SK-N-SH (cell line): ENCODE data around the gene IMMT. TPM values are rescaled to one million over a fixed set of nuclear protein-coding genes. Genes with fewer than 3 reads are reported as not detected.

Experiments
- CTCF ChIA-PET: fragments of 300-600, 350-600 bp; formaldehyde crosslinking; extraction: SDS; loops from one replicate; lab custom pipeline; 2021; lab: Yijun Ruan, JAX
- POLR2A ChIA-PET: fragments of 350-600 bp; sonication (Branson Sonifier 250); formaldehyde crosslinking; extraction: SDS; loops from one replicate; lab custom pipeline; 2020; ENCODE audit warnings: antibody characterized with exemption, inconsistent platforms; lab: Yijun Ruan, JAX
- DNase-seq: peaks from one replicate; pipeline ENCODE4 v3.0.0; 2012
- H2AFZ ChIP-seq: fragments of 200-600 bp; sonication (generic); 2 replicates; pipeline ENCODE4 v1.8.1; 2016; ENCODE audit warnings: antibody characterized with exemption, mild to moderate bottlenecking, low read depth
- H3F3A ChIP-seq: fragments of 200-600 bp; sonication (generic); replicated peaks from 2 replicates; pipeline ENCODE3; 2016; ENCODE audit warnings: antibody characterized with exemption, mild to moderate bottlenecking; ENCODE audit not compliant: insufficient read depth
- H3K27ac ChIP-seq, 2 experiments: fragments of 200-500 bp in 1 of 2; fragments of 200-600 bp in 1 of 2; sonication (Bioruptor generic) in 1 of 2; sonication (generic), shearing (Covaris generic) in 1 of 2; 2 replicates each; pipeline versions ENCODE4 v1.5.1 to v1.6.1; 2014 to 2016; ENCODE audit warnings: low read depth in 2 of 2, inconsistent platforms in 1 of 2, low read length in 1 of 2, mild to moderate bottlenecking in 1 of 2, mixed read lengths in 1 of 2
- H3K27me3 ChIP-seq: fragments of 200-600 bp; sonication (generic), shearing (Covaris generic); 2 replicates; pipeline ENCODE4 v1.6.1; 2016; ENCODE audit warnings: mixed run types; ENCODE audit not compliant: insufficient read depth
- H3K36me3 ChIP-seq, 2 experiments: fragments of 200-500 bp in 1 of 2; fragments of 200-600 bp in 1 of 2; sonication (Bioruptor generic) in 1 of 2; sonication (generic) in 1 of 2; replicated peaks in 1 of 2; 2 replicates each; pipeline versions ENCODE3 to v1.5.1; 2014 to 2016; ENCODE audit warnings: low read length in 1 of 2, mild to moderate bottlenecking in 1 of 2; ENCODE audit not compliant: insufficient read depth in 2 of 2, control insufficient read depth in 1 of 2
- H3K4me1 ChIP-seq, 2 experiments: fragments of 200-500 bp in 1 of 2; fragments of 200-600 bp in 1 of 2; sonication (Bioruptor generic) in 1 of 2; sonication (generic), shearing (Covaris generic) in 1 of 2; 2 replicates each; pipeline versions ENCODE4 v1.5.1 to v1.6.1; 2014 to 2016; ENCODE audit warnings: low read depth in 1 of 2, low read length in 1 of 2, mixed run types in 1 of 2; ENCODE audit not compliant: insufficient read depth in 2 of 2, control insufficient read depth in 1 of 2
- H3K4me2 ChIP-seq: fragments of 200-600 bp; sonication (generic), shearing (Covaris generic); 2 replicates; pipeline ENCODE4 v1.6.1; 2017; ENCODE audit warnings: mixed run types
- H3K4me3 ChIP-seq, 2 experiments: fragments of 200-500 bp in 1 of 2; fragments of 200-600 bp in 1 of 2; sonication (Bioruptor generic) in 1 of 2; sonication (generic), shearing (Covaris generic) in 1 of 2; 2 replicates each; pipeline versions ENCODE4 v1.5.1 to v1.8.1; 2014 to 2016; ENCODE audit warnings: low read depth in 2 of 2, inconsistent platforms in 1 of 2, low read length in 1 of 2, mild to moderate bottlenecking in 1 of 2, mixed read lengths in 1 of 2, moderate library complexity in 1 of 2
- H3K79me2 ChIP-seq: fragments of 200-600 bp; sonication (generic); 2 replicates; pipeline ENCODE4 v1.8.1; 2017; ENCODE audit warnings: mild to moderate bottlenecking; ENCODE audit not compliant: insufficient read depth
- H3K9ac ChIP-seq: fragments of 200-600 bp; sonication (generic); 2 replicates; pipeline ENCODE4 v1.6.1; 2017; ENCODE audit warnings: mixed run types
- H3K9me2 ChIP-seq: fragments of 200-600 bp; sonication (generic); 2 replicates; pipeline ENCODE4 v1.6.1; 2017; ENCODE audit warnings: mixed run types
- H3K9me3 ChIP-seq: fragments of 200-600 bp; sonication (generic); 2 replicates; pipeline ENCODE4 v1.6.1; 2017; ENCODE audit warnings: mixed run types, mild to moderate bottlenecking, moderate library complexity
- H4K20me1 ChIP-seq: fragments of 200-600 bp; sonication (generic); 2 replicates; pipeline ENCODE4 v1.6.1; 2017; ENCODE audit warnings: mild to moderate bottlenecking, mixed run types; ENCODE audit not compliant: insufficient read depth
- CHD2 ChIP-seq: fragments of 150-350 bp; IDR thresholded peaks from 2 replicates; pipeline ENCODE4 v1.6.1; 2018; ENCODE audit warnings: low read length; ENCODE audit not compliant: partially characterized antibody
- EP300 ChIP-seq, 2 experiments: IDR thresholded peaks; 2 replicates each; pipeline versions ENCODE4 v1.4.0 to v1.6.1; 2012; ENCODE audit warnings: borderline replicate concordance in 1 of 2, low read depth in 1 of 2, low read length in 1 of 2
- FOSL2 ChIP-seq: IDR thresholded peaks from 2 replicates; pipeline ENCODE4 v1.4.0; 2012; ENCODE audit warnings: low read depth, mild to moderate bottlenecking, moderate library complexity, borderline replicate concordance
- FOXM1 ChIP-seq: IDR thresholded peaks from 2 replicates; pipeline ENCODE4 v1.4.0; 2012; ENCODE audit warnings: low read depth, mild to moderate bottlenecking
- GABPA ChIP-seq: IDR thresholded peaks from 2 replicates; pipeline ENCODE4 v1.4.0; 2012; ENCODE audit warnings: low read depth, mild to moderate bottlenecking
- GATA2 ChIP-seq: sonication (generic); formaldehyde crosslinking; IDR thresholded peaks from 2 replicates; pipeline ENCODE4 v1.5.0; 2020; ENCODE audit warnings: mild to moderate bottlenecking, missing genetic modification reagents
- JUND ChIP-seq: IDR thresholded peaks from 2 replicates; pipeline ENCODE4 v1.4.0; 2012
- MXI1 ChIP-seq: IDR thresholded peaks from 2 replicates; pipeline ENCODE4 v1.6.1; 2012; ENCODE audit warnings: mild to moderate bottlenecking, low read depth, low read length, improper control_type of control experiment
- NFIC ChIP-seq: IDR thresholded peaks from 2 replicates; pipeline ENCODE4 v1.4.0; 2012; ENCODE audit warnings: borderline replicate concordance
- NRF1 ChIP-seq: IDR thresholded peaks from 2 replicates; pipeline ENCODE4 v1.6.1; 2012; ENCODE audit warnings: low read depth, mild to moderate bottlenecking, low read length
- POLR2AphosphoS5 ChIP-seq: IDR thresholded peaks from 2 replicates; pipeline ENCODE4 v1.6.1; 2012; ENCODE audit warnings: low read depth, low read length
- RAD21 ChIP-seq: IDR thresholded peaks from 2 replicates; pipeline ENCODE4 v1.6.1; 2012; ENCODE audit warnings: mild to moderate bottlenecking, low read length
- TCF12 ChIP-seq: IDR thresholded peaks from 2 replicates; pipeline ENCODE4 v1.4.0; 2012
- YY1 ChIP-seq: IDR thresholded peaks from 2 replicates; pipeline ENCODE4 v1.4.0; 2012; ENCODE audit warnings: low read depth, mild to moderate bottlenecking
- WGBS: methylation state at CpG from one replicate; pipeline ENCODE4 v1.1.6; 2017; ENCODE audit warnings: low lambda C conversion rate; 5-methylcytosine and 5-hydroxymethylcytosine counted together
- polyA plus RNA-seq, 3 experiments: library from polyadenylated mRNA; depleted of rRNA; stranded (reverse); fragments of >200 nt; gene quantifications; 2 replicates each; pipeline ENCODE4 v1.2.3, GENCODE V29; 2012
- TF ChIP-seq, protein P1 (sequence below): fragments of 200-600 bp; sonication (generic); IDR thresholded peaks from 2 replicates; pipeline ENCODE4 v1.6.1; 2017; ENCODE audit warnings: antibody characterized with exemption, mild to moderate bottlenecking, moderate library complexity
- TF ChIP-seq, protein P2 (sequence below): fragments of 150-350 bp; IDR thresholded peaks from 2 replicates; pipeline ENCODE4 v1.6.1; 2016; ENCODE audit warnings: mild to moderate bottlenecking, low read depth, low read length
- TF ChIP-seq, protein P3 (sequence below): IDR thresholded peaks from 2 replicates; pipeline ENCODE4; 2012

The IMMT gene
- polyA plus RNA-seq, 1 of the 3 experiments (the other 2 are of a cell fraction), result 36.3 TPM

DNA sequence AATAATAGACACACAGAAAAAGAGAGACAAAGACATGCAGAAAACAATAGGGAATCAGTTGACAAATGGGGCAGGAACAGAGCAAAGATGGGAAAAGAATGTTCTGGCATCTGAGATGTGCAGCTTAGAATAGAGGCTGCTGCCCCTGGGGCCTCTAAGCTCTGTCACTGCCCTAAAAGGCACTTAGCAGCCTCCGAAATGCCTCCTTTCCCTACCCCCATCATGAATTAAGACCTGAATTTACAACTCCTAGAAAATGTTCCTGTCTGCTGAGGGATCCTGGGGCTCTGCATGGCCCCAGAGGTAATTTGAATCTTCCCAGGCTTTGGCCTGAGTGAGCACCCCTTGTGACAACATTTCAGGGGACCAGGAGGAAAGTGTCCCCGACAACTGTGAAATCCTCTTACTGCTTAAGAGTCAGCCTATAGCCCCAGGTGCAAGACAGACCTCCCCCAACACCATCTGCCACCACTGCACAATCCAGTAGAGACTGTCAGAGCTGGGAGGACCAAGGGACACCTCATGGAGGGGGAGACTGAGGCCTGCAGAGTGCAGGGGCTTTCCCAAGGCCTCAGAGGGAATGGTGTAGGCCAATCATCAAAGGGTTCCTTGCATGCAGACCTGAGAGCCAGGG is 28.8 kb upstream of the IMMT start:
- Histone ChIP-seq H3K9me2 (no peaks in the 10 kb centered on the region), H3K36me3 (no peaks in the 10 kb centered on the region), H3K27ac (peak overlapping the region in 1 of 2 experiments; percentile 31; a peak in 2 of 4 replicates), H3K27me3 (no peaks in the 10 kb centered on the region), H3K4me1 (peaks cover 6 to 27% of the 10 kb centered on the region in 2 experiments; a peak in 2 of 4 replicates)
- CTCF ChIA-PET, result interaction anchor here (4.7 to 6.4 kb wide), 2 partner anchors 63 to 145 kb away, joined by 31 to 150 read pairs; no protein-coding TSS in a partner anchor
- POLR2A ChIA-PET, result interaction anchor here (1.5 kb wide), 1 partner anchor 26 kb away, joined by 4 read pairs; no protein-coding TSS in a partner anchor
- DNase-seq, result no peak
- 89% methylated on average over 2 of the region's 2 CpGs for WGBS
- no peak for TF ChIP-seq POLR2AphosphoS5
- no peak for TF ChIP-seq GABPA
- TF ChIP-seq NFIC, result no peak
- TF ChIP-seq NRF1, result no peak
- TF ChIP-seq EP300 (IDR thresholded peaks at IDR 0.05; ENCODE audit: borderline replicate concordance in 1 of 2, low read depth in 1 of 2, low read length in 1 of 2), result no peak
- TF ChIP-seq, protein P1, sequence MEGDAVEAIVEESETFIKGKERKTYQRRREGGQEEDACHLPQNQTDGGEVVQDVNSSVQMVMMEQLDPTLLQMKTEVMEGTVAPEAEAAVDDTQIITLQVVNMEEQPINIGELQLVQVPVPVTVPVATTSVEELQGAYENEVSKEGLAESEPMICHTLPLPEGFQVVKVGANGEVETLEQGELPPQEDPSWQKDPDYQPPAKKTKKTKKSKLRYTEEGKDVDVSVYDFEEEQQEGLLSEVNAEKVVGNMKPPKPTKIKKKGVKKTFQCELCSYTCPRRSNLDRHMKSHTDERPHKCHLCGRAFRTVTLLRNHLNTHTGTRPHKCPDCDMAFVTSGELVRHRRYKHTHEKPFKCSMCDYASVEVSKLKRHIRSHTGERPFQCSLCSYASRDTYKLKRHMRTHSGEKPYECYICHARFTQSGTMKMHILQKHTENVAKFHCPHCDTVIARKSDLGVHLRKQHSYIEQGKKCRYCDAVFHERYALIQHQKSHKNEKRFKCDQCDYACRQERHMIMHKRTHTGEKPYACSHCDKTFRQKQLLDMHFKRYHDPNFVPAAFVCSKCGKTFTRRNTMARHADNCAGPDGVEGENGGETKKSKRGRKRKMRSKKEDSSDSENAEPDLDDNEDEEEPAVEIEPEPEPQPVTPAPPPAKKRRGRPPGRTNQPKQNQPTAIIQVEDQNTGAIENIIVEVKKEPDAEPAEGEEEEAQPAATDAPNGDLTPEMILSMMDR, result no peak
- TF ChIP-seq GATA2, result no peak
- TF ChIP-seq YY1, result no peak
- TF ChIP-seq, all 33 proteins: peak for 0
- Histone ChIP-seq H3F3A (no peaks in the 10 kb centered on the region), H4K20me1 (no peaks in the 10 kb centered on the region), H3K79me2 (no peaks in the 10 kb centered on the region), H3K4me3 (no peak overlapping the region), H3K9ac (no peak overlapping the region), H3K4me2 (no peak overlapping the region; the same call in 1 of the 2 replicates), H2AFZ (peak overlapping the region; percentile 59), H3K9me3 (no peaks in the 10 kb centered on the region)

DNA sequence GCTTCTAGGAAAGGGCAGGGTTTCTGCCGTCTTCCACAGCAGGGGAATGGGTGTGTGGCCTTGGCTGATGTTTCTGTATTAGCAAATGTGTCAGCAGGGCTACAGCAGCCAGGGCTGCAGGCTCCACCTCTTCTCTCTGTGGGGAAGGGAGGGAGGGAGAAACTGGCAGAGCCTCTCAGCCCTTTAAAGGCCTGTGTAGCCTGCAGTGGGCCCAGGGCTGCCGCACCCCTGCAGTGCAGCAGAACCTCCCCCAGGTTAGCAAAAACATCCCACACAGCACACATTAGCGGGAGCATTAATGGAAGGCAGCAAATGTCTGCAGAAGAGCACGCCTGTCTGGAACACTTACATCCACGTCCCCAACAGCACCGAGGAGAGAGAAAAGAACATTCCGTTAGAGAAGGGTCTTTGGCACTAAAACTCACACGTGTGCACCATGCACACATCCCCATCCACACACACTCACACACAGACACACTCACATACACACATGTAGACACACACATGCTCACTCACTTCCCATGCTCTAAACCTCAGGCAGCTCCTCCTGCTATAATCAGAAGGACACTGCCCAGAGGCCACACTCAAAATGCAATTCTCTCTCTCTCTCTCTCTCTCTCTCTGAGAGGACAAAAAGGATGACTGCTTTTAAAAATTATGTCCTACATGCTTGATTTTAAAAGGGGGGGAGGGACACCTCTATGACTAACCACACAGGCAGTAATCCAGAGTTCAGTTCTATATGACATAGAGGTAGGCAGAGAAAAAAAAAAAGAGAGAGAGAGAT is 28.1 kb upstream of the IMMT start:
- POLR2A ChIA-PET, result interaction anchor here (1.5 kb wide), 1 partner anchor 27 kb away, joined by 4 read pairs; no protein-coding TSS in a partner anchor

More for the DNA sequence above, 28.1 kb upstream of the IMMT start:
- H2AFZ ChIP-seq, result peak overlapping the region; percentile 59
- no peaks in the 10 kb centered on the region for H3K9me2 ChIP-seq
- no peak overlapping the region for H3K9ac ChIP-seq
- H3F3A ChIP-seq, result no peaks in the 10 kb centered on the region
- CTCF ChIA-PET, result interaction anchor here (1.5 to 6.4 kb wide), 6 partner anchors 10 to 146 kb away, joined by 4 to 150 read pairs (median 18); no protein-coding TSS in a partner anchor
- H3K36me3 ChIP-seq, result no peaks in the 10 kb centered on the region
- peak; percentile 67 for DNase-seq
- peak overlapping the region in 1 of 2 experiments; percentile 31; a peak in 2 of 4 replicates for H3K27ac ChIP-seq
- no peak for TF ChIP-seq YY1
- TF ChIP-seq FOXM1, result no peak
- TF ChIP-seq MXI1, result no peak; the same call in 1 of the 2 replicates
- TF ChIP-seq, protein P2, sequence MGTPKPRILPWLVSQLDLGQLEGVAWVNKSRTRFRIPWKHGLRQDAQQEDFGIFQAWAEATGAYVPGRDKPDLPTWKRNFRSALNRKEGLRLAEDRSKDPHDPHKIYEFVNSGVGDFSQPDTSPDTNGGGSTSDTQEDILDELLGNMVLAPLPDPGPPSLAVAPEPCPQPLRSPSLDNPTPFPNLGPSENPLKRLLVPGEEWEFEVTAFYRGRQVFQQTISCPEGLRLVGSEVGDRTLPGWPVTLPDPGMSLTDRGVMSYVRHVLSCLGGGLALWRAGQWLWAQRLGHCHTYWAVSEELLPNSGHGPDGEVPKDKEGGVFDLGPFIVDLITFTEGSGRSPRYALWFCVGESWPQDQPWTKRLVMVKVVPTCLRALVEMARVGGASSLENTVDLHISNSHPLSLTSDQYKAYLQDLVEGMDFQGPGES, result no peak
- TF ChIP-seq, protein P3, sequence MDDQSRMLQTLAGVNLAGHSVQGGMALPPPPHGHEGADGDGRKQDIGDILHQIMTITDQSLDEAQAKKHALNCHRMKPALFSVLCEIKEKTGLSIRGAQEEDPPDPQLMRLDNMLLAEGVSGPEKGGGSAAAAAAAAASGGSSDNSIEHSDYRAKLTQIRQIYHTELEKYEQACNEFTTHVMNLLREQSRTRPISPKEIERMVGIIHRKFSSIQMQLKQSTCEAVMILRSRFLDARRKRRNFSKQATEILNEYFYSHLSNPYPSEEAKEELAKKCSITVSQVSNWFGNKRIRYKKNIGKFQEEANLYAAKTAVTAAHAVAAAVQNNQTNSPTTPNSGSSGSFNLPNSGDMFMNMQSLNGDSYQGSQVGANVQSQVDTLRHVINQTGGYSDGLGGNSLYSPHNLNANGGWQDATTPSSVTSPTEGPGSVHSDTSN, result no peak
- peak; percentile 29 for TF ChIP-seq CHD2
- no peak for TF ChIP-seq TCF12
- TF ChIP-seq JUND, result no peak
- TF ChIP-seq FOSL2, result peak; percentile 8; the same call in 1 of the 2 replicates
- TF ChIP-seq RAD21, result peak; percentile 4
- TF ChIP-seq, all 33 proteins: peak for 3
- Histone ChIP-seq H4K20me1 (no peaks in the 10 kb centered on the region), H3K4me2 (peak overlapping the region; percentile 21; the same call in 1 of the 2 replicates), H3K4me3 (no peak overlapping the region), H3K27me3 (no peaks in the 10 kb centered on the region), H3K4me1 (peaks cover 6 to 27% of the 10 kb centered on the region in 2 experiments; a peak in 2 of 4 replicates), H3K9me3 (no peaks in the 10 kb centered on the region), H3K79me2 (no peaks in the 10 kb centered on the region)
- 50% methylated on average over 6 of the region's 8 CpGs for WGBS
